Measurements from ENCODE around the gene EPHA1.

The EPHA1 gene

GRCh38 chr7:143408686-143409561, at the start of gene EPHA1:
Gene EPHA1, minus strand, starts transcription at chr7:143408856. Its CDS starts 51 bp downstream, at chr7:143408805.
- DNase-seq = no peak

- DNase-seq = peak; percentile 84
These were observed 49.6 kb upstream of the EPHA1 start for GRCh38 chr7:143458263-143458662.

- peak; percentile 79 for DNase-seq
These were observed 48.5 kb upstream of the EPHA1 start for GRCh38 chr7:143456992-143457793.

- no peak for DNase-seq
These were observed 47.3 kb upstream of the EPHA1 start for GRCh38 chr7:143455942-143456341.

- no peak for DNase-seq
These were observed 46.8 kb upstream of the EPHA1 start for GRCh38 chr7:143455491-143455890.

GRCh38 chr7:143454091-143454680, 45.5 kb upstream of the EPHA1 start:
- DNase-seq = peak; percentile 19

- DNase-seq = no peak
These were observed 43.8 kb upstream of the EPHA1 start for GRCh38 chr7:143452495-143452894.

GRCh38 chr7:143451746-143452145, 43.1 kb upstream of the EPHA1 start:
- no peak for DNase-seq

- DNase-seq = no peak
These were observed 42.5 kb upstream of the EPHA1 start for GRCh38 chr7:143451122-143451521.

GRCh38 chr7:143449793-143450192, 41.1 kb upstream of the EPHA1 start:
- no peak for DNase-seq

- DNase-seq = no peak
These were observed 39.8 kb upstream of the EPHA1 start for GRCh38 chr7:143448429-143448828.

- DNase-seq = no peak
These were observed 38.8 kb upstream of the EPHA1 start for GRCh38 chr7:143447466-143447865.

GRCh38 chr7:143444785-143445184, 36.1 kb upstream of the EPHA1 start:
- DNase-seq = no peak

- no peak for DNase-seq
These were observed 35.6 kb upstream of the EPHA1 start for GRCh38 chr7:143444063-143444782.

- DNase-seq = no peak
These were observed 34.5 kb upstream of the EPHA1 start, which contains the start of gene TAS2R60 for GRCh38 chr7:143443153-143443552. Gene TAS2R60, plus strand, starts transcription at chr7:143443453. Its CDS starts 0 bp downstream, at chr7:143443453.

- no peak for DNase-seq
These were observed 31.2 kb upstream of the EPHA1 start for GRCh38 chr7:143439866-143440265.

GRCh38 chr7:143437578-143437977, 28.9 kb upstream of the EPHA1 start:
- DNase-seq = no peak

- no peak for DNase-seq
These were observed 27.8 kb upstream of the EPHA1 start for GRCh38 chr7:143436325-143436946.

- DNase-seq = no peak
These were observed 26.6 kb upstream of the EPHA1 start for GRCh38 chr7:143435266-143435665.

GRCh38 chr7:143434660-143435059, 26.0 kb upstream of the EPHA1 start:
- DNase-seq = no peak

GRCh38 chr7:143433759-143434158, 25.1 kb upstream of the EPHA1 start:
- no peak for DNase-seq

GRCh38 chr7:143431109-143431508, 22.5 kb upstream of the EPHA1 start:
- no peak for DNase-seq
